B cell (primary cell): Measurements from ENCODE around the gene TRMT2A. TPM values are rescaled to one million over a fixed set of nuclear protein-coding genes. Genes with fewer than 3 reads are reported as not detected.

Experiments used
- ATAC-seq: fragments of 200-7000 bp; cut with Tn5 transposase; one replicate; pipeline ENCODE4 v1.10.0; 2021; ENCODE audit warnings: low read depth, mild to moderate bottlenecking, moderate number of reproducible peaks, moderate library complexity
- CTCF ChIA-PET: fragments of 350-600 bp; sonication (Branson Sonifier 250); formaldehyde crosslinking; loops from one replicate; lab custom pipeline; 2021; ENCODE audit warnings: antibody characterized with exemption, inconsistent platforms; lab: Charles Lee
- POLR2A ChIA-PET: fragments of 350-600 bp; sonication (Branson Sonifier 250); formaldehyde crosslinking; loops from one replicate; lab custom pipeline; 2021; ENCODE audit warnings: antibody characterized with exemption; lab: Charles Lee
- DNase-seq: peaks from one replicate; pipeline ENCODE4 v3.0.0; 2013
- H2AFZ ChIP-seq: 2 replicates; pipeline ENCODE4 v1.6.1; 2012; ENCODE audit warnings: mild to moderate bottlenecking, low read depth, low read length; ENCODE audit not compliant: insufficient read depth, poor library complexity, severe bottlenecking
- H3K27ac ChIP-seq, 2 donors: 1 replicate in 1 of 2; 2 replicates in 1 of 2; pipeline ENCODE4 v1.5.1; 2012 to 2013; ENCODE audit warnings: low read length in 2 of 2, mild to moderate bottlenecking in 2 of 2, moderate library complexity in 1 of 2
- H3K27me3 ChIP-seq, 4 experiments: fragments of 200-600 bp in 1 of 4; sonication (generic) in 1 of 4; replicated peaks in 1 of 4; 1 replicate in 2 of 4; 2 replicates in 2 of 4; pipeline versions ENCODE4 v1.6.1 to v1.7.0; 2013 to 2016; ENCODE audit warnings: low read length in 3 of 4, mild to moderate bottlenecking in 2 of 4, mixed read lengths in 1 of 4, moderate library complexity in 1 of 4; ENCODE audit not compliant: insufficient read depth in 4 of 4, control insufficient read depth in 3 of 4; ENCODE audit errors: control extremely low read depth in 1 of 4
- H3K36me3 ChIP-seq, 2 experiments: replicated peaks in 1 of 2; 1 replicate in 1 of 2; 2 replicates in 1 of 2; pipeline versions ENCODE4 v1.6.1 to v1.7.1; 2013; ENCODE audit warnings: low read length in 1 of 2; ENCODE audit not compliant: insufficient read depth in 2 of 2, control insufficient read depth in 1 of 2; ENCODE audit errors: control extremely low read depth in 1 of 2, extremely low read depth in 1 of 2
- H3K4me1 ChIP-seq, 2 donors: fragments of 200-600 bp in 1 of 2; sonication (generic) in 1 of 2; 1 replicate in 1 of 2; 2 replicates in 1 of 2; pipeline versions ENCODE4 v1.5.1 to v1.6.1; 2013 to 2017; ENCODE audit warnings: low read length in 2 of 2; ENCODE audit not compliant: control insufficient read depth in 2 of 2, insufficient read depth in 2 of 2
- H3K4me2 ChIP-seq: replicated peaks from 2 replicates; pipeline ENCODE3; 2012; ENCODE audit warnings: mild to moderate bottlenecking, low read depth, low read length; ENCODE audit not compliant: poor library complexity, severe bottlenecking
- H3K4me3 ChIP-seq, 5 experiments: fragments of 200-600 bp in 1 of 5; sonication (generic) in 1 of 5; 1 replicate in 3 of 5; 2 replicates in 2 of 5; pipeline versions ENCODE4 v1.5.1 to v1.7.0; 2011 to 2016; ENCODE audit warnings: low read length in 4 of 5, mild to moderate bottlenecking in 4 of 5, low read depth in 2 of 5, control low read depth in 1 of 5, moderate library complexity in 1 of 5; ENCODE audit not compliant: insufficient read depth in 1 of 5; ENCODE audit errors: control extremely low read depth in 1 of 5, extremely low read depth in 1 of 5
- H3K79me2 ChIP-seq: fragments of 200-600 bp; sonication (generic); one replicate; pipeline ENCODE4 v1.6.0; 2016; ENCODE audit warnings: low read length; ENCODE audit not compliant: control insufficient read depth, insufficient read depth
- H3K9ac ChIP-seq: fragments of 200-600 bp; sonication (generic); 2 replicates; pipeline ENCODE4 v1.6.1; 2017; ENCODE audit warnings: mild to moderate bottlenecking, low read length, moderate library complexity
- H3K9me3 ChIP-seq, 3 donors: one replicate each; pipeline versions ENCODE4 v1.6.1 to v1.7.1; 2013; ENCODE audit warnings: low read length in 2 of 3; ENCODE audit not compliant: control insufficient read depth in 2 of 3, insufficient read depth in 1 of 3; ENCODE audit errors: control extremely low read depth in 1 of 3
- H4K20me1 ChIP-seq: 2 replicates; pipeline ENCODE4 v1.6.0; 2012; ENCODE audit warnings: mild to moderate bottlenecking, low read length; ENCODE audit not compliant: insufficient read depth, control insufficient read depth, poor library complexity, severe bottlenecking
- H3K27ac Mint-ChIP-seq: one replicate; pipeline ENCODE4 v1.8.0; 2021; ENCODE audit warnings: mixed read lengths
- H3K27me3 Mint-ChIP-seq: one replicate; pipeline ENCODE4 v1.8.0; 2021; ENCODE audit warnings: mixed read lengths
- H3K4me1 Mint-ChIP-seq: one replicate; pipeline ENCODE4 v1.8.0; 2021; ENCODE audit warnings: mixed read lengths
- H3K4me3 Mint-ChIP-seq: one replicate; pipeline ENCODE4 v1.8.0; 2021; ENCODE audit warnings: mixed read lengths
- H3K9me3 Mint-ChIP-seq: one replicate; pipeline ENCODE4 v1.8.0; 2022; ENCODE audit warnings: mixed read lengths; ENCODE audit not compliant: insufficient read depth
- CTCF ChIP-seq: fragments of 200-600 bp; IDR thresholded peaks from one replicate; pipeline ENCODE4 v1.8.0; 2022; ENCODE audit warnings: antibody characterized with exemption, mild to moderate bottlenecking
- EZH2 ChIP-seq: IDR thresholded peaks from 2 replicates; pipeline ENCODE4 v1.6.1; 2012; ENCODE audit warnings: borderline replicate concordance, low read depth, mild to moderate bottlenecking, moderate library complexity, low read length; ENCODE audit not compliant: insufficient read depth, poor library complexity, severe bottlenecking
- WGBS: methylation state at CpG from one replicate; pipeline ENCODE4 v1.1.5; 2013; ENCODE audit warnings: missing lambda C conversion rate; ENCODE audit not compliant: insufficient coverage; 5-methylcytosine and 5-hydroxymethylcytosine counted together
- intact Hi-C: fragments of 100-400 bp; cut with micrococcal nuclease; formaldehyde crosslinking; loops from one replicate; pipeline ENCODE4 v1.10.0; 2022
- polyA plus RNA-seq: library from polyadenylated mRNA; depleted of rRNA; stranded (reverse); fragments of >200 nt; gene quantifications from 2 replicates; pipeline ENCODE4 v1.2.3, GENCODE V29; 2012
- small RNA-seq: library from RNA; depleted of rRNA; stranded (forward); fragments of <200 nt; gene quantifications from one replicate; pipeline ENCODE3, GENCODE V24; 2012; ENCODE audit warnings: low replicate concordance, low read depth; ENCODE audit not compliant: insufficient read length
- total RNA-seq, 2 donors: library from RNA; stranded (reverse); fragments of 120-200 nt in 1 of 2; gene quantifications; 1 replicate in 1 of 2; 2 replicates in 1 of 2; pipeline versions ENCODE4 v1.2.3 to v1.2.4, GENCODE V29; 2013 to 2022

Gene TRMT2A
- total and polyA plus RNA-seq, 2 donors (not counting 1 experiment from before 2014, with no cell fraction given): 95.7 to 144 TPM

- no peak overlapping the region for H3K9ac ChIP-seq
- intact Hi-C loops: no loop called here
- H2AFZ ChIP-seq: no peak overlapping the region
- Mint-ChIP-seq H3K4me3 (no peak overlapping the region), H3K4me1 (no peaks in the 10 kb centered on the region), H3K9me3 (no peaks in the 10 kb centered on the region), H3K27ac (peak overlapping the region; percentile 7), H3K27me3 (no peaks in the 10 kb centered on the region)
- CTCF ChIA-PET: interaction anchor here (1.5 kb wide), 1 partner anchor 29 kb away, joined by 3 read pairs; no protein-coding TSS in a partner anchor
- H3K27ac ChIP-seq: no peak overlapping the region
- no peaks in the 10 kb centered on the region for H3K4me1 ChIP-seq
- peaks cover 16% of the 10 kb centered on the region for H4K20me1 ChIP-seq
- no peak for TF ChIP-seq EZH2
- TF ChIP-seq CTCF: no peak
- POLR2A ChIA-PET: no interaction called here
- H3K9me3 ChIP-seq: no peaks in the 10 kb centered on the region
- H3K79me2 ChIP-seq: no peaks in the 10 kb centered on the region
- no peak for ATAC-seq
- H3K4me2 ChIP-seq: no peak overlapping the region
- H3K36me3 ChIP-seq: peaks cover 0 to 44% of the 10 kb centered on the region in 2 experiments
- no peak overlapping the region for H3K4me3 ChIP-seq
- no peak for DNase-seq
- no peaks in the 10 kb centered on the region for H3K27me3 ChIP-seq
- WGBS: 96% methylated on average over 17 of the region's 18 CpGs
Measured at GRCh38 chr22:20062043-20062765, 54.8 kb downstream of the TRMT2A start.

Small RNA genes lying within 50 kb of the gene (small RNA-seq; reads per million reads assigned to genes)
- gene MIR6816 (not detected), gene RF00017 (not detected), gene RF00599 (not detected)

Other genes with a start within 250 kb of the TRMT2A start
- 32.6 and 36.1 TPM in 2 replicates for gene COMT, start 175.5 kb downstream of the TRMT2A start, total RNA-seq
- gene COMT, start 175.5 kb downstream of the TRMT2A start, polyA plus RNA-seq: 58.3 and 70.6 TPM in 2 replicates
- 36.2 and 39.0 TPM in 2 replicates for gene TXNRD2, start 175.4 kb downstream of the TRMT2A start, total RNA-seq
- gene TXNRD2, start 175.4 kb downstream of the TRMT2A start, polyA plus RNA-seq: 22.7 and 24.8 TPM in 2 replicates
- gene ARVCF, start 100.4 kb downstream of the TRMT2A start, total RNA-seq: 6.7 and 8.4 TPM in 2 replicates
- 2.2 and 2.5 TPM in 2 replicates for gene ARVCF, start 100.4 kb downstream of the TRMT2A start, polyA plus RNA-seq
- 75.5 and 81.1 TPM in 2 replicates for gene TANGO2, start 96.1 kb downstream of the TRMT2A start, total RNA-seq
- gene TANGO2, start 96.1 kb downstream of the TRMT2A start, polyA plus RNA-seq: 41.6 and 75.6 TPM in 2 replicates
- gene DGCR8, start 37.0 kb downstream of the TRMT2A start, total RNA-seq: 43.2 and 46.6 TPM in 2 replicates
- gene DGCR8, start 37.0 kb downstream of the TRMT2A start, polyA plus RNA-seq: 19.6 and 24.2 TPM in 2 replicates
- gene RANBP1, start 1.1 kb downstream of the TRMT2A start, total RNA-seq: 62.7 and 67.0 TPM in 2 replicates
- gene RANBP1, start 1.1 kb downstream of the TRMT2A start, polyA plus RNA-seq: 77.6 and 102 TPM in 2 replicates
- gene ZDHHC8, start 14.6 kb upstream of the TRMT2A start, total RNA-seq: 91.5 and 96.9 TPM in 2 replicates
- gene ZDHHC8, start 14.6 kb upstream of the TRMT2A start, polyA plus RNA-seq: 82.8 and 94.4 TPM in 2 replicates
- gene CCDC188, start 33.8 kb upstream of the TRMT2A start, total RNA-seq: not detected in 2 replicates
- gene CCDC188, start 33.8 kb upstream of the TRMT2A start, polyA plus RNA-seq: not detected in 2 replicates
- gene RTN4R, start 151.1 kb upstream of the TRMT2A start, total RNA-seq: 0.42 and 0.51 TPM in 2 replicates
- 0.79 and 0.92 TPM in 2 replicates for gene RTN4R, start 151.1 kb upstream of the TRMT2A start, polyA plus RNA-seq
- gene DGCR6L, start 202.8 kb upstream of the TRMT2A start, total RNA-seq: 20.5 and 21.2 TPM in 2 replicates
- 24.3 and 33.4 TPM in 2 replicates for gene DGCR6L, start 202.8 kb upstream of the TRMT2A start, polyA plus RNA-seq